Astrocyte (in vitro differentiated cells and primary cell): ENCODE measurements around the gene KCNQ1. TPM values are rescaled to one million over a fixed set of nuclear protein-coding genes. Genes with fewer than 3 reads are reported as not detected.

Experiments used
- DNase-seq: peaks from one replicate; pipeline ENCODE4 v3.0.0-alpha.2; 2010; ENCODE audit warnings: low read depth
- FAIRE-seq: peaks from 2 replicates; lab custom pipeline; 2011; peaks lifted over from hg19 to GRCh38; lab: Jason Lieb, UNC
- H2AFZ ChIP-seq: 2 replicates; pipeline ENCODE4 v1.6.0; 2012; ENCODE audit warnings: low read depth, low read length, inconsistent platforms
- H3K27ac ChIP-seq: 2 replicates; pipeline ENCODE4 v1.5.1; 2011; ENCODE audit warnings: low read depth, low read length, inconsistent platforms
- H3K27me3 ChIP-seq: 2 replicates; pipeline ENCODE4 v1.6.0; 2011; ENCODE audit warnings: low read length, inconsistent platforms; ENCODE audit not compliant: insufficient read depth
- H3K36me3 ChIP-seq: 2 replicates; pipeline ENCODE4 v1.5.1; 2011; ENCODE audit warnings: low read length, inconsistent platforms; ENCODE audit not compliant: insufficient read depth
- H3K4me1 ChIP-seq: 2 replicates; pipeline ENCODE4 v1.5.1; 2011; ENCODE audit warnings: low read length, inconsistent platforms; ENCODE audit not compliant: insufficient read depth
- H3K4me2 ChIP-seq: 2 replicates; pipeline ENCODE4 v1.6.0; 2012; ENCODE audit warnings: low read length, inconsistent platforms
- H3K4me3 ChIP-seq: 2 replicates; pipeline ENCODE4 v1.5.1; 2011; ENCODE audit warnings: low read depth, mild to moderate bottlenecking, low read length, inconsistent platforms; ENCODE audit not compliant: insufficient read depth
- H3K79me2 ChIP-seq: 2 replicates; pipeline ENCODE4 v1.6.0; 2012; ENCODE audit warnings: mild to moderate bottlenecking, low read length, inconsistent platforms; ENCODE audit not compliant: insufficient read depth
- H3K9ac ChIP-seq: 2 replicates; pipeline ENCODE4 v1.6.0; 2012; ENCODE audit warnings: mild to moderate bottlenecking, low read length, inconsistent platforms
- H3K9me3 ChIP-seq: 2 replicates; pipeline ENCODE4 v1.5.1; 2012; ENCODE audit warnings: low read depth, mild to moderate bottlenecking, low read length, inconsistent platforms; ENCODE audit not compliant: insufficient read depth
- H4K20me1 ChIP-seq: 2 replicates; pipeline ENCODE4 v1.6.0; 2012; ENCODE audit warnings: low read length, inconsistent platforms; ENCODE audit not compliant: insufficient read depth
- H3K27ac Mint-ChIP-seq: one replicate; pipeline ENCODE4 v1.8.0; 2021; ENCODE audit warnings: mild to moderate bottlenecking, mixed read lengths; ENCODE audit not compliant: unreplicated experiment
- H3K27me3 Mint-ChIP-seq: one replicate; pipeline ENCODE4 v1.8.0; 2021; ENCODE audit warnings: low read depth, mixed read lengths; ENCODE audit not compliant: unreplicated experiment
- H3K36me3 Mint-ChIP-seq: one replicate; pipeline ENCODE4 v1.8.0; 2021; ENCODE audit warnings: low read depth, mixed read lengths; ENCODE audit not compliant: unreplicated experiment
- H3K4me1 Mint-ChIP-seq: one replicate; pipeline ENCODE4 v1.8.0; 2021; ENCODE audit warnings: low read depth, mixed read lengths; ENCODE audit not compliant: unreplicated experiment
- H3K4me3 Mint-ChIP-seq: one replicate; pipeline ENCODE4 v1.8.0; 2021; ENCODE audit warnings: mild to moderate bottlenecking, moderate library complexity, mixed read lengths; ENCODE audit not compliant: unreplicated experiment
- H3K9me3 Mint-ChIP-seq: one replicate; pipeline ENCODE4 v1.8.0; 2021; ENCODE audit warnings: mild to moderate bottlenecking, mixed read lengths; ENCODE audit not compliant: unreplicated experiment
- EZH2 ChIP-seq: IDR thresholded peaks from 2 replicates; pipeline ENCODE4 v1.6.1; 2012; ENCODE audit warnings: mild to moderate bottlenecking, low read length, inconsistent platforms; ENCODE audit not compliant: insufficient read depth
- total RNA-seq: library from RNA; stranded (reverse); gene quantifications from 2 replicates; pipeline ENCODE4 v1.2.1, GENCODE V29; 2021
- TF ChIP-seq, protein P1 (sequence below): IDR thresholded peaks from 2 replicates; pipeline ENCODE4 v1.5.1; 2011; ENCODE audit warnings: low read depth, mild to moderate bottlenecking, inconsistent platforms, low read length, moderate library complexity; ENCODE audit not compliant: insufficient read depth

Gene KCNQ1
- total RNA-seq, 1 donor from 2014 or later = not detected

DNA sequence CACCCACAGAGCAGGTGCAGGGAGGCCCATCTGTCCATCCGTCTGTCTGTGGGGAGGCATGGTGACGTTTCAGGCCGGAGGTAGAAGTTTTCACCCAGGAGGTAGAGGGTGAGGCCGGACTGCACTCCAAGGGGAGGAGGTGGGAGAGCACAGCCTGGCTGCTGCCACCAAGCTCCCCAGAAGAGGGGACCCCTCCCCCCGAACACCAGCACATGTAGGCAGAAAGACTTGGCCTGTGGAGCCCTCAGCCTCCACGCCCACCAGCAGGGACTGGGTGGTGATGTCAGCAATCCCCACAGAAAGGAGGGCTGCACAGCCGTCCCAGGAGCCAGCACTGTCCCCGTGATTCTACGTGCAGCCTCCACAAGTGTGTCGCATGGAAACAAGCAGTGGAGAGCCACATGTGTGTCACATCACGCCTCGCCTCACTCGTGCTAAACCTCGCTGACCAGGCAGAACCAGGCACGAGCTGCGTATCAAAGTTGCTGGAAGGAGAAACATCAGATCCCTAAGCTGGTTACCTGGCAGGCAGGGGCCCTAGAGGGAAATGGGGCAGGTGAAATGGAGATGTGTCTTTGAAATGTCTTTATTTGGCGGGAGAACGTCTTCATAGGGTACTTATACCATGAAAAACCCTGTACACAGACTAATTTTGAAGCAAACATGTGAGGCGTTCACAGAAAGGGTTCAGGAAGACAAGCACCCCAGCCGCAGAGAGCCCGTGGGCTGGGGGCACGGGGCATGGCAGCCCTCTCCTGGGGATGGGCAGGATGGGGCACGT, 391.7 kb downstream of the KCNQ1 start:
- Histone ChIP-seq H2AFZ (no peak overlapping the region), H4K20me1 (no peaks in the 10 kb centered on the region), H3K4me1 (no peaks in the 10 kb centered on the region), H3K27me3 (no peaks in the 10 kb centered on the region), H3K79me2 (no peaks in the 10 kb centered on the region), H3K4me2 (no peak overlapping the region), H3K4me3 (no peak overlapping the region), H3K9me3 (no peaks in the 10 kb centered on the region), H3K27ac (no peak overlapping the region), H3K9ac (no peak overlapping the region), H3K36me3 (no peaks in the 10 kb centered on the region)
- Mint-ChIP-seq H3K4me1 (peaks cover 31% of the 10 kb centered on the region), H3K36me3 (no peaks in the 10 kb centered on the region), H3K9me3 (peaks cover 1% of the 10 kb centered on the region), H3K4me3 (no peak overlapping the region), H3K27ac (no peak overlapping the region), H3K27me3 (peaks cover 37% of the 10 kb centered on the region)
- FAIRE-seq (no peak), DNase-seq (no peak)
- TF ChIP-seq, protein P1, sequence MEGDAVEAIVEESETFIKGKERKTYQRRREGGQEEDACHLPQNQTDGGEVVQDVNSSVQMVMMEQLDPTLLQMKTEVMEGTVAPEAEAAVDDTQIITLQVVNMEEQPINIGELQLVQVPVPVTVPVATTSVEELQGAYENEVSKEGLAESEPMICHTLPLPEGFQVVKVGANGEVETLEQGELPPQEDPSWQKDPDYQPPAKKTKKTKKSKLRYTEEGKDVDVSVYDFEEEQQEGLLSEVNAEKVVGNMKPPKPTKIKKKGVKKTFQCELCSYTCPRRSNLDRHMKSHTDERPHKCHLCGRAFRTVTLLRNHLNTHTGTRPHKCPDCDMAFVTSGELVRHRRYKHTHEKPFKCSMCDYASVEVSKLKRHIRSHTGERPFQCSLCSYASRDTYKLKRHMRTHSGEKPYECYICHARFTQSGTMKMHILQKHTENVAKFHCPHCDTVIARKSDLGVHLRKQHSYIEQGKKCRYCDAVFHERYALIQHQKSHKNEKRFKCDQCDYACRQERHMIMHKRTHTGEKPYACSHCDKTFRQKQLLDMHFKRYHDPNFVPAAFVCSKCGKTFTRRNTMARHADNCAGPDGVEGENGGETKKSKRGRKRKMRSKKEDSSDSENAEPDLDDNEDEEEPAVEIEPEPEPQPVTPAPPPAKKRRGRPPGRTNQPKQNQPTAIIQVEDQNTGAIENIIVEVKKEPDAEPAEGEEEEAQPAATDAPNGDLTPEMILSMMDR = no peak
- no peak for TF ChIP-seq EZH2

DNA sequence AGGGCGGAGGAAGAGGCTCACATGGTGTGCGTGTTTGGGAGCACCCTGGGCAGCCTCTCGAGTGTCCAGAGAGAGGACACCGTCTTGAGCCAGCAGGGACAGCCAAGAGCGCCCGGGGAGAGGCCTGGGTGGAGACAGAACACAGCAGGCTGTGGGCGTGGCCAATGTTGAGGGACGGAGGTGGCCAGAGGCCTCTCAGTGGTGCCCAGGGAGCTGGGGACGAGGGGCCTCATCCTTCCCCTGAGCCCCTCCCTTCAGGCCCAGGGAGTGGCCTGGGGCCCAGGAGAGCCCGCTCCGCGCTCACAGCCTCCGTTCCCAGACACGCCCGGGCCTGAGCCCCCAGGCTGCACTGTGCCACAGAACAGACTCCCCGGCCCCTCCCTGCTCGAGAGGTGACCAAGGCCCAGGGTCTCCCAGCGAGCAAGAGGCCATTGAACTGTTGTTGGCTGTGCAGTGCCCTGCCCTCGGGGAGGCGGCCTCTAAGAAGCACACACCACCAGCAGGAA, 392.3 kb downstream of the KCNQ1 start:
- Histone ChIP-seq H2AFZ (no peak overlapping the region), H3K4me2 (no peak overlapping the region), H3K4me3 (no peak overlapping the region), H3K36me3 (no peaks in the 10 kb centered on the region), H3K27ac (no peak overlapping the region), H3K9ac (no peak overlapping the region), H3K27me3 (no peaks in the 10 kb centered on the region), H3K9me3 (no peaks in the 10 kb centered on the region), H3K79me2 (no peaks in the 10 kb centered on the region), H4K20me1 (no peaks in the 10 kb centered on the region), H3K4me1 (no peaks in the 10 kb centered on the region)
- Mint-ChIP-seq H3K4me3 (no peak overlapping the region), H3K36me3 (no peaks in the 10 kb centered on the region), H3K4me1 (peaks cover 31% of the 10 kb centered on the region), H3K9me3 (peaks cover 1% of the 10 kb centered on the region), H3K27me3 (peaks cover 39% of the 10 kb centered on the region), H3K27ac (no peak overlapping the region)
- TF ChIP-seq, protein P1 = no peak
- no peak for TF ChIP-seq EZH2
- DNase-seq (no peak), FAIRE-seq (no peak)

DNA sequence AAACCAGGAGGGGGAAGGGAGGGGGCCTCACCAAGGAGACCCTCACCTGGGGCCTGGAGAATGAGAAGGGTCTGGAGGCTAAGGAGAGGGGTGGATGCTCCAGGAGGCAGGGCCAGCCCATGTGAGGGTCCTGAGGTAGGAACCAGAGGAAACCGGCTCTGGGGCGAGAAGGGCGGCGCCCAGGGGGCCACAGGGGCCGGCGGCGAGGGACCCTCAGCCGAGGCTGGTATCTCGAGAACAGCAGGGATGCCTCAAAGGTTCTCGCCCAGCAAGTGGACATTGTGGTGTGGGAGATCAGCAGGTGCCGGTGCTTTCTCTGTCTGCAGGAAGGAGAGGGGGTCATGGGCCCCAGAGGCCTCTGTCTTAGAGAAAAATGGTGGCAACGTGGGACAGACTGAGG, 392.8 kb downstream of the KCNQ1 start:
- H3K4me1 Mint-ChIP-seq = peaks cover 31% of the 10 kb centered on the region
- TF ChIP-seq, protein P1 = no peak
- TF ChIP-seq EZH2 = no peak
- no peak overlapping the region for H3K27ac ChIP-seq

More for the DNA sequence above, 392.8 kb downstream of the KCNQ1 start:
- Histone ChIP-seq H3K9me3 (no peaks in the 10 kb centered on the region), H3K9ac (no peak overlapping the region), H3K79me2 (no peaks in the 10 kb centered on the region), H3K36me3 (no peaks in the 10 kb centered on the region), H3K4me2 (no peak overlapping the region), H4K20me1 (no peaks in the 10 kb centered on the region), H3K27me3 (no peaks in the 10 kb centered on the region), H3K4me3 (no peak overlapping the region), H2AFZ (no peak overlapping the region), H3K4me1 (no peaks in the 10 kb centered on the region)
- H3K4me3 Mint-ChIP-seq = no peak overlapping the region
- no peak for FAIRE-seq
- H3K9me3 Mint-ChIP-seq = peaks cover 1% of the 10 kb centered on the region
- H3K27ac Mint-ChIP-seq = no peak overlapping the region
- peaks cover 44% of the 10 kb centered on the region for H3K27me3 Mint-ChIP-seq
- no peaks in the 10 kb centered on the region for H3K36me3 Mint-ChIP-seq
- DNase-seq = no peak
